Caco-2 (cell line): ENCODE data around the gene HLA-F. TPM values are rescaled to one million over a fixed set of nuclear protein-coding genes. Genes with fewer than 3 reads are reported as not detected.

ENCODE experiments used
- BruUV-seq: library from RNA; stranded (reverse); fragments of 400-500 nt; replicated peaks from 2 replicates; lab custom pipeline; 2021; lab: Mats Ljungman, UMichigan
- CTCF ChIA-PET: fragments of 300-600 bp; sonication (Branson Sonifier 250); formaldehyde crosslinking; loops from one replicate; lab custom pipeline; 2022; ENCODE audit warnings: antibody characterized with exemption; lab: Charles Lee
- POLR2A ChIA-PET: fragments of 300-600 bp; sonication (Branson Sonifier 250); formaldehyde crosslinking; loops from one replicate; lab custom pipeline; 2022; ENCODE audit warnings: antibody characterized with exemption; lab: Charles Lee
- DNase-seq, 2 experiments: peaks; one replicate each; pipeline versions ENCODE4 v3.0.0 to v3.0.0-alpha.2; 2020 to 2022
- H3K27me3 ChIP-seq: replicated peaks from 2 replicates; pipeline ENCODE4 v1.6.0; 2011; ENCODE audit warnings: low read length; ENCODE audit not compliant: control insufficient read depth, insufficient read depth
- H3K36me3 ChIP-seq: 2 replicates; pipeline ENCODE4 v1.5.1; 2011; ENCODE audit warnings: low read length; ENCODE audit not compliant: control insufficient read depth, insufficient read depth
- H3K4me1 ChIP-seq: fragments of 250-450 bp; sonication (Bioruptor Pico); 2 replicates; pipeline ENCODE4 v1.5.1; 2020; ENCODE audit warnings: mild to moderate bottlenecking
- H3K4me3 ChIP-seq: 2 replicates; pipeline ENCODE4 v1.5.1; 2011; ENCODE audit warnings: low read depth, mild to moderate bottlenecking, control low read depth, low read length
- H3K9me3 ChIP-seq: fragments of 250-450 bp; sonication (Bioruptor Pico); 2 replicates; pipeline ENCODE4 v1.5.1; 2020; ENCODE audit warnings: mild to moderate bottlenecking, moderate library complexity
- H3K27ac Mint-ChIP-seq: one replicate; pipeline ENCODE4 v1.8.0; 2022; ENCODE audit warnings: mixed read lengths; ENCODE audit not compliant: unreplicated experiment
- H3K27me3 Mint-ChIP-seq: one replicate; pipeline ENCODE4 v1.8.0; 2022; ENCODE audit warnings: mixed read lengths; ENCODE audit not compliant: insufficient read depth, unreplicated experiment
- H3K36me3 Mint-ChIP-seq: one replicate; pipeline ENCODE4 v1.8.0; 2022; ENCODE audit warnings: mild to moderate bottlenecking, mixed read lengths; ENCODE audit not compliant: insufficient read depth, unreplicated experiment
- H3K4me1 Mint-ChIP-seq: one replicate; pipeline ENCODE4 v1.8.0; 2022; ENCODE audit warnings: low read depth, mixed read lengths; ENCODE audit not compliant: unreplicated experiment
- H3K4me3 Mint-ChIP-seq: one replicate; pipeline ENCODE4 v1.8.0; 2022; ENCODE audit warnings: mild to moderate bottlenecking, moderate library complexity, mixed read lengths; ENCODE audit not compliant: unreplicated experiment
- H3K9me3 Mint-ChIP-seq: one replicate; pipeline ENCODE4 v1.8.0; 2022; ENCODE audit warnings: mixed read lengths; ENCODE audit not compliant: unreplicated experiment
- intact Hi-C: fragments of 100-400 bp; cut with micrococcal nuclease; formaldehyde crosslinking; loops from one replicate; pipeline ENCODE4 v1.10.0; 2022; ENCODE audit not compliant: unreplicated experiment
- total RNA-seq: library from RNA; stranded (reverse); gene quantifications from 2 replicates; pipeline ENCODE4 v1.2.3, GENCODE V29; 2022
- TF ChIP-seq, protein P1 (sequence below), 2 experiments: fragments of 200-600 bp in 1 of 2; IDR thresholded peaks; 1 replicate in 1 of 2; 2 replicates in 1 of 2; pipeline versions ENCODE4 v1.5.1 to v1.8.0; 2011 to 2022; ENCODE audit warnings: antibody characterized with exemption in 1 of 2, control low read depth in 1 of 2, inconsistent platforms in 1 of 2, low read depth in 1 of 2, low read length in 1 of 2, mild to moderate bottlenecking in 1 of 2, moderate library complexity in 1 of 2; ENCODE audit not compliant: insufficient read depth in 1 of 2, severe bottlenecking in 1 of 2, unreplicated experiment in 1 of 2

The HLA-F gene
- total RNA-seq, 1 experiment from 2014 or later: 4.7 TPM

DNA sequence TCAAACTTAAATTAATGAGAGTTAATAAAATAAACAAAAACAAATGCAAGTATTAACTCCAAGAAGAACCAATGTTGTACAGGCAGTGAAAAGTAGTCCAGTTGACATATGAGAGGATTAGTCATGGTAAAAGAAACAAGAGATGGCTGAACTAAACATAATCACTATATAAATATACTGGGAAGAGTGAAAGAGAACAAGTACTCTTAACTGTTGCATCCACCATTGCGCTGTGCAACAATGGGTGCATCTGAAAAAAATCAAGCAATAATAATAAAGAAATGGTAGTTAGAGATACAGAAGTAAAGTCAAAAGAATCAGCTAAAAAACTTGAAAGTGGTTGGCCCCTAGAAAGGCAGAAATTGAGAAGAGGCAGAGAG is 16.6 kb downstream of the HLA-F start:
- Mint-ChIP-seq H3K4me1 (no peaks in the 10 kb centered on the region), H3K9me3 (no peaks in the 10 kb centered on the region), H3K4me3 (no peak overlapping the region), H3K36me3 (no peaks in the 10 kb centered on the region), H3K27ac (no peak overlapping the region), H3K27me3 (no peaks in the 10 kb centered on the region)
- POLR2A ChIA-PET: no interaction called here
- intact Hi-C loops: loop anchor here (10.0 kb wide), 1 partner anchor 265 kb away; no protein-coding TSS in a partner anchor
- no peaks in the 10 kb centered on the region for H3K36me3 ChIP-seq
- no peak overlapping the region for H3K4me3 ChIP-seq
- no TSS peak for BruUV-seq
- no peaks in the 10 kb centered on the region for H3K9me3 ChIP-seq
- TF ChIP-seq, protein P1, sequence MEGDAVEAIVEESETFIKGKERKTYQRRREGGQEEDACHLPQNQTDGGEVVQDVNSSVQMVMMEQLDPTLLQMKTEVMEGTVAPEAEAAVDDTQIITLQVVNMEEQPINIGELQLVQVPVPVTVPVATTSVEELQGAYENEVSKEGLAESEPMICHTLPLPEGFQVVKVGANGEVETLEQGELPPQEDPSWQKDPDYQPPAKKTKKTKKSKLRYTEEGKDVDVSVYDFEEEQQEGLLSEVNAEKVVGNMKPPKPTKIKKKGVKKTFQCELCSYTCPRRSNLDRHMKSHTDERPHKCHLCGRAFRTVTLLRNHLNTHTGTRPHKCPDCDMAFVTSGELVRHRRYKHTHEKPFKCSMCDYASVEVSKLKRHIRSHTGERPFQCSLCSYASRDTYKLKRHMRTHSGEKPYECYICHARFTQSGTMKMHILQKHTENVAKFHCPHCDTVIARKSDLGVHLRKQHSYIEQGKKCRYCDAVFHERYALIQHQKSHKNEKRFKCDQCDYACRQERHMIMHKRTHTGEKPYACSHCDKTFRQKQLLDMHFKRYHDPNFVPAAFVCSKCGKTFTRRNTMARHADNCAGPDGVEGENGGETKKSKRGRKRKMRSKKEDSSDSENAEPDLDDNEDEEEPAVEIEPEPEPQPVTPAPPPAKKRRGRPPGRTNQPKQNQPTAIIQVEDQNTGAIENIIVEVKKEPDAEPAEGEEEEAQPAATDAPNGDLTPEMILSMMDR (IDR thresholded peaks at IDR 0.05; ENCODE audit: insufficient read depth in 1 of 2, low read depth in 1 of 2, low read length in 1 of 2, severe bottlenecking in 1 of 2, unreplicated experiment in 1 of 2): no peak
- DNase-seq: no peak
- no peaks in the 10 kb centered on the region for H3K4me1 ChIP-seq
- H3K27me3 ChIP-seq: no peaks in the 10 kb centered on the region
- CTCF ChIA-PET: no interaction called here

DNA sequence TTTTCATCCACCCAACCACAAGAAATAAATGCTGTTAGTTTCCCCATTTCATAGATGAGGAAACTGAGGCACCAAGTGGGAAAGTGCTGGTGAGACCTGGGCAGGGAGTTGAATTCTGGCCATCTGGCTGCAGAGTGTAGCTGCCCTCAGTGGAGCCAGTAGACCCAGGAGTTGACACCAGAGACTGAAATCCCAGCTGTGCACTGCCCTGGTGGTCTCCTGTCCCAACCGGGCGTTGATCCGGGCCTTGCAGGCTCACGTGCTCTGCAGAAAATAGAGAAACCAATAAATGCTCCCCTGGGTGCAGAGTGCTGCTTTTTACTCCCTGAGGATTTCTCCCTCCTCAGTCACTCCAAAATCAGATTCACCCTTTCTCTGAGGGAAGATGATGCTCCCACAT is 18.4 kb downstream of the HLA-F start:
- H3K4me1 Mint-ChIP-seq: no peaks in the 10 kb centered on the region
- no peak for DNase-seq
- BruUV-seq: no TSS peak
- intact Hi-C loops: loop anchor here (10.0 kb wide), 1 partner anchor 263 kb away; no protein-coding TSS in a partner anchor
- H3K36me3 Mint-ChIP-seq: no peaks in the 10 kb centered on the region
- H3K4me3 ChIP-seq: no peak overlapping the region
- no peak overlapping the region for H3K27ac Mint-ChIP-seq
- no peaks in the 10 kb centered on the region for H3K4me1 ChIP-seq
- ChIA-PET CTCF (no interaction called here), POLR2A (no interaction called here)
- H3K27me3 ChIP-seq: no peaks in the 10 kb centered on the region
- TF ChIP-seq, protein P1 (IDR thresholded peaks at IDR 0.05; ENCODE audit: insufficient read depth in 1 of 2, low read depth in 1 of 2, low read length in 1 of 2, severe bottlenecking in 1 of 2, unreplicated experiment in 1 of 2): no peak
- H3K9me3 Mint-ChIP-seq: no peaks in the 10 kb centered on the region
- H3K36me3 ChIP-seq: no peaks in the 10 kb centered on the region
- no peak overlapping the region for H3K4me3 Mint-ChIP-seq
- H3K27me3 Mint-ChIP-seq: peaks cover 5% of the 10 kb centered on the region
- H3K9me3 ChIP-seq: no peaks in the 10 kb centered on the region

DNA sequence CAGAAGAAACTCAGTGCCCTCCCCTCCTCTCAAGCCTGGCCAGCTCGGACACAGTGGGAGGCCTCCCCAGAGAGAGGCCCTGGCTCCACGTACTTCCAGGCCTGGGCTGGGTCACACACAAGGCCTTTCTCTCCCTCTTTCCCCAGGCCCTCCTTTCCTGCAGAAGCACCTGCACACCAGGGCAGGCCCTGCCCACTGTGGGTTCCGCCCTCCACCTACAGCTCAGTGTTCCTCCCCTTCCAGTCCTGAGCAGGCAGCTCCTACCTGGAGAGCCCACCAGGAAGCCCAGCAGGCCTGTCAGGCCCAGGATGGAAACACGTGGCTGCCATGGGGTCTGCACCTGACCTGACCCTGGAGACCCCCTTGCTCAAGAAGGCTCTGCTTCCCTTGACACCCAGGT is 18.9 kb downstream of the HLA-F start:
- Histone ChIP-seq H3K4me1 (no peaks in the 10 kb centered on the region), H3K27me3 (no peaks in the 10 kb centered on the region), H3K4me3 (no peak overlapping the region), H3K9me3 (no peaks in the 10 kb centered on the region), H3K36me3 (no peaks in the 10 kb centered on the region)
- POLR2A ChIA-PET: no interaction called here
- Mint-ChIP-seq H3K27ac (no peak overlapping the region), H3K4me3 (no peak overlapping the region), H3K27me3 (peaks cover 5% of the 10 kb centered on the region), H3K9me3 (no peaks in the 10 kb centered on the region), H3K4me1 (no peaks in the 10 kb centered on the region), H3K36me3 (no peaks in the 10 kb centered on the region)
- TF ChIP-seq, protein P1 (IDR thresholded peaks at IDR 0.05; ENCODE audit: insufficient read depth in 1 of 2, low read depth in 1 of 2, low read length in 1 of 2, severe bottlenecking in 1 of 2, unreplicated experiment in 1 of 2): no peak
- CTCF ChIA-PET: no interaction called here
- DNase-seq: no peak
- intact Hi-C loops: loop anchor here (10.0 kb wide), 1 partner anchor 263 kb away; no protein-coding TSS in a partner anchor
- BruUV-seq: no TSS peak
